ENCODE measurements around the gene AREL1.

GRCh38 chr14:74621556-74621955 is 91.3 kb downstream of the AREL1 start:
- TF ChIP-seq CTCF (IDR thresholded peaks at IDR 0.05) = no peak
- no peak for TF ChIP-seq REST (IDR thresholded peaks at IDR 0.05; ENCODE audit: insufficient read depth in 1 of 2, low read depth in 2 of 2, low read length in 1 of 2)
